SU-DHL-6 (cell line): ENCODE data around the gene SORL1.

ENCODE experiments used
- H2AFZ ChIP-seq: fragments of 200-600 bp; sonication (generic); 2 replicates; pipeline ENCODE4 v1.6.1; 2014; ENCODE audit warnings: low read depth, mild to moderate bottlenecking, moderate library complexity, mixed read lengths, antibody characterized with exemption, low read length; ENCODE audit not compliant: severe bottlenecking
- H3F3A ChIP-seq: fragments of 200-600 bp; shearing (Covaris generic); 2 replicates; pipeline ENCODE4 v1.6.0; 2016; ENCODE audit warnings: antibody characterized with exemption, mild to moderate bottlenecking; ENCODE audit not compliant: insufficient read depth
- H3K27ac ChIP-seq: fragments of 200-600 bp; sonication (generic); 2 replicates; pipeline ENCODE4 v1.5.1; 2016; ENCODE audit warnings: low read depth, mild to moderate bottlenecking, low read length, moderate library complexity, mixed read lengths
- H3K27me3 ChIP-seq: fragments of 200-600 bp; sonication (generic), shearing (Covaris generic); 2 replicates; pipeline ENCODE4 v1.6.0; 2014; ENCODE audit warnings: mild to moderate bottlenecking, low read length
- H3K36me3 ChIP-seq: fragments of 200-600 bp; sonication (generic); 2 replicates; pipeline ENCODE4 v1.6.1; 2014; ENCODE audit warnings: mild to moderate bottlenecking, low read length, mixed read lengths
- H3K4me2 ChIP-seq: fragments of 300-600, 200-600 bp; shearing (Covaris generic), sonication (generic); 2 replicates; pipeline ENCODE4 v1.6.0; 2014; ENCODE audit warnings: low read length, low read depth, mild to moderate bottlenecking; ENCODE audit not compliant: poor library complexity, severe bottlenecking
- H3K4me3 ChIP-seq: fragments of 200-600 bp; sonication (generic); 2 replicates; pipeline ENCODE4 v1.5.1; 2014; ENCODE audit warnings: antibody characterized with exemption, low read length, mild to moderate bottlenecking, mixed read lengths; ENCODE audit not compliant: insufficient read depth, poor library complexity, severe bottlenecking
- H3K79me2 ChIP-seq: fragments of 200-600 bp; sonication (generic); 2 replicates; pipeline ENCODE4 v1.6.1; 2014; ENCODE audit warnings: mild to moderate bottlenecking, low read length, moderate library complexity; ENCODE audit not compliant: insufficient read depth
- H3K9ac ChIP-seq: fragments of 200-600 bp; sonication (generic); 2 replicates; pipeline ENCODE4 v1.7.0; 2014; ENCODE audit warnings: mild to moderate bottlenecking, low read length
- H3K9me2 ChIP-seq: fragments of 200-600 bp; sonication (generic); replicated peaks from 2 replicates; pipeline ENCODE4 v1.6.1; 2014; ENCODE audit warnings: low read length; ENCODE audit not compliant: insufficient read depth
- H3K9me3 ChIP-seq: fragments of 200-600 bp; sonication (generic); 2 replicates; pipeline ENCODE4 v1.6.1; 2014; ENCODE audit warnings: low read length, mixed read lengths; ENCODE audit not compliant: insufficient read depth
- H4K20me1 ChIP-seq: fragments of 200-600 bp; sonication (generic); 2 replicates; pipeline ENCODE4 v1.6.1; 2014; ENCODE audit warnings: low read depth, mild to moderate bottlenecking, antibody characterized with exemption, low read length, moderate library complexity, mixed read lengths
- CTCF ChIP-seq: fragments of 200-600 bp; sonication (generic); IDR thresholded peaks from one replicate; pipeline ENCODE4 v1.5.1; 2017; ENCODE audit warnings: antibody characterized with exemption, mild to moderate bottlenecking, low read length, moderate library complexity; ENCODE audit not compliant: insufficient read depth, poor library complexity, severe bottlenecking
- EZH2phosphoT487 ChIP-seq: fragments of 200-600 bp; sonication (generic), shearing (Covaris generic); conservative IDR thresholded peaks from 2 replicates; pipeline ENCODE4 v1.6.1; 2018; ENCODE audit warnings: mild to moderate bottlenecking, antibody characterized with exemption, low read length, moderate library complexity, mixed read lengths

SORL1 gene

GRCh38 chr11:121443688-121444275, 8.3 kb upstream of the SORL1 start:
- no peak overlapping the region for H3K4me3 ChIP-seq
- H3K79me2 ChIP-seq = no peaks in the 10 kb centered on the region
- H3K9me3 ChIP-seq = no peaks in the 10 kb centered on the region
- no peak overlapping the region for H2AFZ ChIP-seq
- no peaks in the 10 kb centered on the region for H3K9me2 ChIP-seq
- H4K20me1 ChIP-seq = no peaks in the 10 kb centered on the region
- H3F3A ChIP-seq = peaks cover 51% of the 10 kb centered on the region
- no peaks in the 10 kb centered on the region for H3K27me3 ChIP-seq
- peak overlapping the region; percentile 98 for H3K27ac ChIP-seq
- no peaks in the 10 kb centered on the region for H3K36me3 ChIP-seq
- H3K9ac ChIP-seq = 0 out of 2 replicates have a peak overlapping the region, but pooled peaks have one; percentile 96
- peak overlapping the region; percentile 83 for H3K4me2 ChIP-seq
- TF ChIP-seq EZH2phosphoT487 (no peak), CTCF (no peak)

GRCh38 chr11:121444526-121444925, 7.6 kb upstream of the SORL1 start:
- Histone ChIP-seq H3K27ac (peak overlapping the region; percentile 98), H3K9ac (peak overlapping the region; percentile 96), H3K79me2 (no peaks in the 10 kb centered on the region), H3K4me2 (peak overlapping the region; percentile 83), H3K9me3 (no peaks in the 10 kb centered on the region), H4K20me1 (no peaks in the 10 kb centered on the region), H3F3A (peaks cover 58% of the 10 kb centered on the region), H2AFZ (no peak overlapping the region), H3K36me3 (no peaks in the 10 kb centered on the region), H3K27me3 (no peaks in the 10 kb centered on the region), H3K4me3 (peak overlapping the region; percentile 3), H3K9me2 (no peaks in the 10 kb centered on the region)
- TF ChIP-seq CTCF (no peak), EZH2phosphoT487 (no peak)

GRCh38 chr11:121445071-121445768, 6.9 kb upstream of the SORL1 start:
- H3K9me2 ChIP-seq = no peaks in the 10 kb centered on the region
- H3K27ac ChIP-seq = peak overlapping the region; percentile 98
- H3K27me3 ChIP-seq = no peaks in the 10 kb centered on the region
- TF ChIP-seq CTCF (no peak), EZH2phosphoT487 (no peak)
- H2AFZ ChIP-seq = no peak overlapping the region
- peak overlapping the region; percentile 96 for H3K9ac ChIP-seq
- no peaks in the 10 kb centered on the region for H3K9me3 ChIP-seq
- peak overlapping the region; percentile 3 for H3K4me3 ChIP-seq
- H3K36me3 ChIP-seq = no peaks in the 10 kb centered on the region
- H3K4me2 ChIP-seq = peak overlapping the region; percentile 83
- H3K79me2 ChIP-seq = no peaks in the 10 kb centered on the region
- H4K20me1 ChIP-seq = no peaks in the 10 kb centered on the region
- H3F3A ChIP-seq = peaks cover 65% of the 10 kb centered on the region
